CD4-positive, alpha-beta T cell (primary cell): ENCODE results near the gene TBL1X. TPM values are rescaled to one million over a fixed set of nuclear protein-coding genes. Genes with fewer than 3 reads are reported as not detected.

Experiments
- ATAC-seq: fragments of 200-7000 bp; cut with Tn5 transposase; one replicate; pipeline ENCODE4 v1.10.0; 2022; ENCODE audit warnings: mild to moderate bottlenecking; ENCODE audit not compliant: poor library complexity
- CTCF ChIA-PET: fragments of 350-600 bp; sonication (Branson Sonifier 250); formaldehyde crosslinking; loops from one replicate; lab custom pipeline; 2021; ENCODE audit warnings: antibody characterized with exemption, inconsistent platforms; lab: Charles Lee
- POLR2A ChIA-PET: fragments of 350-600 bp; sonication (Branson Sonifier 250); formaldehyde crosslinking; loops from one replicate; lab custom pipeline; 2021; ENCODE audit warnings: antibody characterized with exemption, inconsistent platforms; lab: Charles Lee
- DNase-seq, 14 experiments: peaks; one replicate each; pipeline ENCODE4 v3.0.0-alpha.2; 2013 to 2020; ENCODE audit warnings: mixed read lengths in 2 of 14
- H3K27ac ChIP-seq, 2 donors: one replicate each; pipeline versions ENCODE4 v1.5.1 to v1.7.0; 2013; ENCODE audit warnings: low read length in 2 of 2, low read depth in 1 of 2, mild to moderate bottlenecking in 1 of 2
- H3K27me3 ChIP-seq, 2 experiments: 1 replicate in 1 of 2; 2 replicates in 1 of 2; pipeline versions ENCODE4 v1.6.1 to v1.7.0; 2013; ENCODE audit warnings: low read length in 2 of 2, control low read depth in 1 of 2, mild to moderate bottlenecking in 1 of 2, moderate library complexity in 1 of 2; ENCODE audit not compliant: insufficient read depth in 2 of 2, control insufficient read depth in 1 of 2
- H3K36me3 ChIP-seq: one replicate; pipeline ENCODE4 v1.6.1; 2013; ENCODE audit warnings: low read length, control low read depth; ENCODE audit not compliant: insufficient read depth
- H3K4me1 ChIP-seq: one replicate; pipeline ENCODE4 v1.6.1; 2013; ENCODE audit warnings: low read length, control low read depth; ENCODE audit not compliant: insufficient read depth
- H3K4me3 ChIP-seq: one replicate; pipeline ENCODE4 v1.5.1; 2013; ENCODE audit warnings: mild to moderate bottlenecking, low read length, moderate library complexity
- H3K9me3 ChIP-seq, 2 experiments: 1 replicate in 1 of 2; 2 replicates in 1 of 2; pipeline versions ENCODE4 v1.6.1 to v1.7.0; 2013; ENCODE audit warnings: low read length in 2 of 2, mild to moderate bottlenecking in 2 of 2, control low read depth in 1 of 2, moderate library complexity in 1 of 2; ENCODE audit not compliant: control insufficient read depth in 1 of 2, insufficient read depth in 1 of 2
- H3K27ac Mint-ChIP-seq: one replicate; pipeline ENCODE4 v1.8.0; 2020; ENCODE audit warnings: mixed read lengths
- H3K27me3 Mint-ChIP-seq: one replicate; pipeline ENCODE4 v1.8.0; 2021; ENCODE audit warnings: mixed read lengths
- H3K36me3 Mint-ChIP-seq: one replicate; pipeline ENCODE4 v1.8.0; 2021; ENCODE audit warnings: low read depth, mixed read lengths
- H3K4me1 Mint-ChIP-seq: one replicate; pipeline ENCODE4 v1.8.0; 2021; ENCODE audit warnings: low read depth, mixed read lengths
- H3K4me3 Mint-ChIP-seq: one replicate; pipeline ENCODE4 v1.8.0; 2020; ENCODE audit warnings: mild to moderate bottlenecking, mixed read lengths
- H3K9me3 Mint-ChIP-seq: one replicate; pipeline ENCODE4 v1.8.0; 2020; ENCODE audit warnings: mixed read lengths
- CTCF ChIP-seq: fragments of 200-600 bp; IDR thresholded peaks from one replicate; pipeline ENCODE4 v1.8.0; 2022; ENCODE audit warnings: antibody characterized with exemption, mild to moderate bottlenecking
- intact Hi-C, 2 experiments: fragments of 100-400 bp; cut with DNase I in 1 of 2; cut with micrococcal nuclease in 1 of 2; formaldehyde crosslinking; loops; one replicate each; pipeline versions ENCODE4 v1.15.1 to v1.9.0; 2023 to 2025; cut with DNase I, micrococcal nuclease
- total RNA-seq, 174 experiments: library from RNA in 2 of 174; stranded (reverse) in 2 of 174; gene quantifications; one replicate each; pipeline ENCODE4 v1.2.3 and lab custom pipeline; 2021 to 2026

The TBL1X gene
- total RNA-seq, 2 experiments from 2014 or later: 17.4 to 19.2 TPM

- no peaks in the 10 kb centered on the region for H3K9me3 ChIP-seq
- CTCF ChIA-PET: no interaction called here
These were observed 205.4 kb downstream of the TBL1X start for GRCh38 chrX:9670136-9670814.

GRCh38 chrX:9671998-9672397 lies 207.1 kb downstream of the TBL1X start:
- Mint-ChIP-seq H3K27ac (no peak overlapping the region), H3K4me1 (peaks cover 10% of the 10 kb centered on the region), H3K36me3 (peaks cover 25% of the 10 kb centered on the region), H3K27me3 (no peaks in the 10 kb centered on the region), H3K9me3 (no peaks in the 10 kb centered on the region), H3K4me3 (no peak overlapping the region)
- no peaks in the 10 kb centered on the region for H3K27me3 ChIP-seq
- peaks cover 0 to 4% of the 10 kb centered on the region in 2 experiments for H3K9me3 ChIP-seq
- DNase-seq (no peak), ATAC-seq (no peak)
- no peak overlapping the region for H3K27ac ChIP-seq
- no peak for TF ChIP-seq CTCF
- intact Hi-C loops: no loop called here
- POLR2A ChIA-PET: no interaction called here
- no peaks in the 10 kb centered on the region for H3K4me1 ChIP-seq
- H3K36me3 ChIP-seq: peaks cover 3% of the 10 kb centered on the region
- CTCF ChIA-PET: no interaction called here
- no peak overlapping the region for H3K4me3 ChIP-seq

More at GRCh38 chrX:9670136-9670814, 205.4 kb downstream of the TBL1X start:
- no peak for TF ChIP-seq CTCF
- no peaks in the 10 kb centered on the region for H3K4me1 ChIP-seq
- H3K36me3 ChIP-seq: peaks cover 3% of the 10 kb centered on the region
- no peak overlapping the region for H3K27ac ChIP-seq
- Mint-ChIP-seq H3K4me3 (no peak overlapping the region), H3K27ac (no peak overlapping the region), H3K27me3 (no peaks in the 10 kb centered on the region), H3K36me3 (peaks cover 19% of the 10 kb centered on the region), H3K4me1 (peaks cover 2% of the 10 kb centered on the region), H3K9me3 (no peaks in the 10 kb centered on the region)
- DNase-seq (no peak), ATAC-seq (no peak)
- POLR2A ChIA-PET: no interaction called here
- no peak overlapping the region for H3K4me3 ChIP-seq
- H3K27me3 ChIP-seq: no peaks in the 10 kb centered on the region
- intact Hi-C loops: no loop called here

- Histone ChIP-seq H3K4me3 (no peak overlapping the region), H3K36me3 (peaks cover 9% of the 10 kb centered on the region), H3K27ac (no peak overlapping the region), H3K4me1 (no peaks in the 10 kb centered on the region), H3K27me3 (no peaks in the 10 kb centered on the region), H3K9me3 (peaks cover 0 to 4% of the 10 kb centered on the region in 2 experiments)
- Mint-ChIP-seq H3K9me3 (no peaks in the 10 kb centered on the region), H3K27me3 (no peaks in the 10 kb centered on the region), H3K36me3 (peaks cover 50% of the 10 kb centered on the region), H3K4me1 (peaks cover 22% of the 10 kb centered on the region), H3K4me3 (no peak overlapping the region), H3K27ac (no peak overlapping the region)
- POLR2A ChIA-PET: no interaction called here
- CTCF ChIA-PET: no interaction called here
- no peak for TF ChIP-seq CTCF
- intact Hi-C loops: no loop called here
- no peak for DNase-seq
- no peak for ATAC-seq
These were observed 211.4 kb downstream of the TBL1X start for GRCh38 chrX:9676306-9676705.
